ENCODE results near the gene CYS1.

The CYS1 gene

DNA sequence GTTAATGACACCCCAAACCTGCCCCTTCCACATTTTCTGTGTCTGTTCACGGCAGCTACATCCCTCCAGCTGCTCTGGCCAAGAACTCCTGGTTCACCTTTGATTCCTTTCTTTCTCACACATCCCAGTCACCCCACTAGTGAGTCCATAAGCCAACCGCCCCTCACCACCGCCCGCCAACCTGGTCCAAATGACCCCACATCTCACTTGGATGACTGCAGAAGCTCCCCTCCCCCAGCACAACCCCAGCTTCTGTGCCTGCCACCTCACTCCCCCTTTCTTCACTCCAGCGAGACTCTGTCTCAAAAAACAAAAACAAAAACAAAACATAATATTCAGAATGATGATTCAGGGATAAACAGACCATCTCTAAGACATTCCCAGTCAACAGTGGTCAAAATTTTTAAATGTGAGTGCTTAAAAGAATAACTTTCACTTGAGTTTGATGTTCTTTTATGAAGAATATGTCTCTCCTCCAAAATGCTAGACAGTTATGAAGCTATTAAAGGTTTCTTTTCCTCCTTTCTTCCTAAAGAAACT is 3.2 kb downstream of the CYS1 start:
- Histone ChIP-seq H3K79me2 (ENCODE audit: insufficient read depth, low read length) (no peaks in the 10 kb centered on the region), H3K36me3 (ENCODE audit: low read length) (no peaks in the 10 kb centered on the region), H2AFZ (ENCODE audit: low read depth, low read length, severe bottlenecking) (no peak overlapping the region), H3K27me3 (ENCODE audit: low read length) (no peaks in the 10 kb centered on the region), H3F3A (ENCODE audit: insufficient read depth) (peaks cover 10% of the 10 kb centered on the region; the same call in 1 of the 2 replicates), H3K9ac (ENCODE audit: low read length) (no peak overlapping the region), H3K9me2 (replicated peaks; ENCODE audit: insufficient read depth, low read length) (no peaks in the 10 kb centered on the region), H4K20me1 (ENCODE audit: low read depth, low read length) (no peaks in the 10 kb centered on the region), H3K27ac (ENCODE audit: low read depth, low read length) (no peak overlapping the region), H3K4me2 (ENCODE audit: low read depth, low read length, poor library complexity, severe bottlenecking) (no peak overlapping the region), H3K4me3 (ENCODE audit: insufficient read depth, low read length, poor library complexity, severe bottlenecking) (no peak overlapping the region), H3K9me3 (ENCODE audit: insufficient read depth, low read length) (no peaks in the 10 kb centered on the region)
- no peak for TF ChIP-seq EZH2phosphoT487 (conservative IDR thresholded peaks at IDR 0.05; ENCODE audit: low read length)
- TF ChIP-seq, protein P1, sequence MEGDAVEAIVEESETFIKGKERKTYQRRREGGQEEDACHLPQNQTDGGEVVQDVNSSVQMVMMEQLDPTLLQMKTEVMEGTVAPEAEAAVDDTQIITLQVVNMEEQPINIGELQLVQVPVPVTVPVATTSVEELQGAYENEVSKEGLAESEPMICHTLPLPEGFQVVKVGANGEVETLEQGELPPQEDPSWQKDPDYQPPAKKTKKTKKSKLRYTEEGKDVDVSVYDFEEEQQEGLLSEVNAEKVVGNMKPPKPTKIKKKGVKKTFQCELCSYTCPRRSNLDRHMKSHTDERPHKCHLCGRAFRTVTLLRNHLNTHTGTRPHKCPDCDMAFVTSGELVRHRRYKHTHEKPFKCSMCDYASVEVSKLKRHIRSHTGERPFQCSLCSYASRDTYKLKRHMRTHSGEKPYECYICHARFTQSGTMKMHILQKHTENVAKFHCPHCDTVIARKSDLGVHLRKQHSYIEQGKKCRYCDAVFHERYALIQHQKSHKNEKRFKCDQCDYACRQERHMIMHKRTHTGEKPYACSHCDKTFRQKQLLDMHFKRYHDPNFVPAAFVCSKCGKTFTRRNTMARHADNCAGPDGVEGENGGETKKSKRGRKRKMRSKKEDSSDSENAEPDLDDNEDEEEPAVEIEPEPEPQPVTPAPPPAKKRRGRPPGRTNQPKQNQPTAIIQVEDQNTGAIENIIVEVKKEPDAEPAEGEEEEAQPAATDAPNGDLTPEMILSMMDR (IDR thresholded peaks at IDR 0.05; ENCODE audit: insufficient read depth, low read length, poor library complexity, severe bottlenecking) = no peak

DNA sequence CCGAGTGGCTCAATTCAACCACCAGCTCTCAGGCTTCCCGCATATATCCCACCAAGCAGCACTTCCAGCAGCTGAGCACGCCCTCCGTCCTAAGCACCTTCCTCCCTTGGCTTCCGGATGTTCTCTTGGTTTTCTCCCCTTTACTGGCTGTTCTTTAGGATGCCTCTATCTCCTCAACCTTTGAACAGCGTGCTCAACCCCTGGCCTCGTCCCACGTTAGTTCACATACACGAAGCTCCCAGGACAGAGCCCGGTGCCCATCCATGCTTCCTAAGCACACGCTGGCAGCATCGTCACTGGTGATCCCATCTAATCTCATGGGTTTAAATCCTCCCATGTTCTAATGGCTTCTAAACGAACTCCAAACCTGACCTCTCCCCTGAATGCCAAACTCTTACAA is 3.7 kb downstream of the CYS1 start:
- no peak overlapping the region for H3K9ac ChIP-seq (ENCODE audit: low read length)
- H3K27ac ChIP-seq (ENCODE audit: low read depth, low read length) = no peak overlapping the region
- H4K20me1 ChIP-seq (ENCODE audit: low read depth, low read length) = no peaks in the 10 kb centered on the region
- no peaks in the 10 kb centered on the region for H3K9me3 ChIP-seq (ENCODE audit: insufficient read depth, low read length)
- peaks cover 10% of the 10 kb centered on the region; the same call in 1 of the 2 replicates for H3F3A ChIP-seq (ENCODE audit: insufficient read depth)
- no peak overlapping the region for H3K4me2 ChIP-seq (ENCODE audit: low read depth, low read length, poor library complexity, severe bottlenecking)
- no peak overlapping the region for H3K4me3 ChIP-seq (ENCODE audit: insufficient read depth, low read length, poor library complexity, severe bottlenecking)
- no peaks in the 10 kb centered on the region for H3K27me3 ChIP-seq (ENCODE audit: low read length)
- no peaks in the 10 kb centered on the region for H3K36me3 ChIP-seq (ENCODE audit: low read length)
- H3K9me2 ChIP-seq (replicated peaks; ENCODE audit: insufficient read depth, low read length) = no peaks in the 10 kb centered on the region
- TF ChIP-seq, protein P1 (IDR thresholded peaks at IDR 0.05; ENCODE audit: insufficient read depth, low read length, poor library complexity, severe bottlenecking) = no peak
- no peak for TF ChIP-seq EZH2phosphoT487 (conservative IDR thresholded peaks at IDR 0.05; ENCODE audit: low read length)
- no peaks in the 10 kb centered on the region for H3K79me2 ChIP-seq (ENCODE audit: insufficient read depth, low read length)
- no peak overlapping the region for H2AFZ ChIP-seq (ENCODE audit: low read depth, low read length, severe bottlenecking)

- Histone ChIP-seq H3K9me3 (ENCODE audit: insufficient read depth, low read length) (no peaks in the 10 kb centered on the region), H3F3A (ENCODE audit: insufficient read depth) (0 out of 2 replicates have a peak, but pooled peaks cover 3% of the 10 kb centered on the region), H3K9ac (ENCODE audit: low read length) (no peak overlapping the region), H3K4me2 (ENCODE audit: low read depth, low read length, poor library complexity, severe bottlenecking) (no peak overlapping the region), H4K20me1 (ENCODE audit: low read depth, low read length) (no peaks in the 10 kb centered on the region), H3K27me3 (ENCODE audit: low read length) (no peaks in the 10 kb centered on the region), H3K9me2 (replicated peaks; ENCODE audit: insufficient read depth, low read length) (no peaks in the 10 kb centered on the region), H3K79me2 (ENCODE audit: insufficient read depth, low read length) (no peaks in the 10 kb centered on the region), H2AFZ (ENCODE audit: low read depth, low read length, severe bottlenecking) (no peak overlapping the region), H3K36me3 (ENCODE audit: low read length) (no peaks in the 10 kb centered on the region), H3K4me3 (ENCODE audit: insufficient read depth, low read length, poor library complexity, severe bottlenecking) (no peak overlapping the region), H3K27ac (ENCODE audit: low read depth, low read length) (no peak overlapping the region)
- no peak for TF ChIP-seq EZH2phosphoT487 (conservative IDR thresholded peaks at IDR 0.05; ENCODE audit: low read length)
- TF ChIP-seq, protein P1 (IDR thresholded peaks at IDR 0.05; ENCODE audit: insufficient read depth, low read length, poor library complexity, severe bottlenecking) = no peak
Measured at GRCh38 chr2:10075571-10076209, 4.5 kb downstream of the CYS1 start.
